ENCODE data around the gene SOD2.
A peak's percentile ranks its signal among the peaks of the same experiment; 100 is the strongest.
"Not testable (repeated sequence)": the region's sequence is repeated elsewhere in the genome, so short reads cannot be mapped to it uniquely, and the experiment has no call there.

SOD2 gene

GRCh38 chr6:159681191-159681880 is 11.7 kb downstream of the SOD2 start:
- no peak for DNase-seq

- no peak for DNase-seq
Observed at GRCh38 chr6:159680104-159680503, 12.9 kb downstream of the SOD2 start.

- DNase-seq = peak; percentile 25
Observed at GRCh38 chr6:159679091-159680077, 13.7 kb downstream of the SOD2 start.

DNA sequence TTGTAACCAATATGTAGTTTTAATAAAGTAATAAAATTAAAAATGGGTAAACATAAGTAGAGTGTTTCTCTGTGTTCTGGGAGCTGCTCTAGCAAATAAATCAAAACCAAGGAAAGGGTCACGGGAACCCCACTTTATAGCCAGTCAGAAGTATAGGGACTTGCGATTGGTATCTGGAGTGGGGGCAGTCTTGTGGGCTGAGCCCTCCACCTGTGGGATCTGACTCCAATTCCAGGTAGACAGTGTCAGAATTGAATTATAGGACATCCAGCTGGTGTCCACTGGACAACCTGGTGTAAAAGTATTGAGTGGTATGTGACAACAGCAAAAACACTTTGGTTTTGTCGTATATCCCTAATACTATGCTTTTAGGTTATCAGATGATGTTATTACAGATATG is 14.5 kb downstream of the SOD2 start:
- DNase-seq = no peak

- DNase-seq = no peak
Observed at GRCh38 chr6:159677506-159678165, 15.4 kb downstream of the SOD2 start.

DNA sequence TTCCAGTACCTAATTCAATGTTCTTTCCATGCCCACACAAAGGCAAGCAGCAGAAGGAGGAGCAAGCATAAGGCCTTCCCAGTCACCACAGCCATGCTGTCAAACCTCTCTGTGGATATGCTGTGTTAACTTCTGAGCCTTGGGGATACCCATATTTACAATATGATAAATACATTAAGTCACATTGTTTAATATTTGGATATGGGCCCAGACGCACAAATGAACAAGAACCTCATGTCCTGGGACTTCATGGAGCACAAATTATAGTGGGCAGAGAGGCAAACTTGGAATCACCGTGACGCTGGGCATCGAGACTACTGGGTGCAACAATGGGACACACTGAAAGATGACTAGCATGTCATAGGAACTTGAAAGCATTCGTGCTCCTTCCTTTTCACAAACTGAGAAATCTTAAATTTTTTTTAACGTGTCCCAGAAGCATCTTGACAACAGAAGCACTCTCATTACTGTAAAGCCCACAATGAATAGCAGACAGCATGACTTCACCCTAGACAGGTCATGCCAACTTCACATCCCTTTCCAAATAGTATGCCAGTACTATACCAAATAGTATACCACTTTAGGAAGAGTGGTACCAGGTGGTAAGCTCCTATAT is 16.0 kb downstream of the SOD2 start:
- no peak for DNase-seq

GRCh38 chr6:159676236-159676635 is 16.8 kb downstream of the SOD2 start:
- not testable (repeated sequence) for DNase-seq

DNA sequence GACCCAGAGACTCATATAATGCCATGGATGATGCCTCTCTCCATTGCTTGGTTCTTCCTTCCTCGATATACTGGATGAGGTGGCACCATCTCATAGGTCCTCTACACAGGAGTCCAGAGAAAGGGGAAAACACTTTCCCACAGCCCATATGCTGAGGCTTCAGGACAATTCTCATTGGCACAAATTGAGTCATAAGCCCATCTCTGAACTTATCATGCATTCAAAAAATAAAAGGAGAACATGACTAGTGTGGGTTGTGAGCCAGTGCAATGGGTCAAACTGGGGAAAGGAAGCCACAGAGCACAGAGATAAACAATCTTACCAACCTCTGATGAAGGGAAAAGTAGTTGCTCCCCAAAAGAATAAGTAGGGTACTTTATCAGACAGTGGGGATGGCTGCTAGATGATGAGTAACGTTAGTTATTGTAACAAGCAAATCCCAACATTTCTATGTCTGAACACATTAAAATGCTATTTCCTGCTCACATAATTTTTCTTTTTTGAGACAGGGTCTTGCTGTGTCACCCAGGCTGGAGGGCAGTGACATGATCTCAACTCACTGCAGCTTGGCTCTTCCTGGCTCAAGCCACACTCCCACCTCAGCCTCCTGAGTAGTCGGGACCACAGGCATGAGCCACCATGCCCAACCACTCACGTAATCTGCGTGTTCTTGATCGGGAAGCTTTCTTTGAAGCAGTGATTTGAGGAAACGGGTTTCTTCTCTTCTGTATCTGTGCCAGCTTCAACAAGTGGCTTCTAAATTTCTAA is 27.0 kb downstream of the SOD2 start:
- no peak for DNase-seq

DNA sequence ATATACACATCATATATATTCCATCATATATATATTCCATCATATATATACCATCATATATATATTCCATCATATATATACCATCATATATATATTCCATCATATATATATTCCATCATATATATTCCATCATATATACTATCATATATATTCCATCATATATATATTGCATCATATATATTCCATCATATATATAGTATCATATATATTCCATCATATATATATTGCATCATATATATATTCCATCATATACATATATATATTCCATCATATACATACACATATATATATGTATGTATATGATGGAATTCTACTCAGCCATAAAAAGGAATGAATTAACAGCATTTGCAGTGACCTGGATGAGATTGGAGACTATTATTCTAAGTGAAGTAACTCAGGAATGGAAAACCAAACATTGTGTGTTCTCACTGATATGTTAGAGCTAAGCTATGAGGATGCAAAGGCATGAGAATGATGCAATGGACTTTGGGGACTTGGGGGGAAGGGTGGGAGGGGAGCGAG is 29.6 kb downstream of the SOD2 start:
- not testable (repeated sequence) for DNase-seq

GRCh38 chr6:159661977-159662376 is 31.1 kb downstream of the SOD2 start:
- DNase-seq = not testable (repeated sequence)

GRCh38 chr6:159655409-159655988 is 37.5 kb downstream of the SOD2 start:
- no peak for DNase-seq

DNA sequence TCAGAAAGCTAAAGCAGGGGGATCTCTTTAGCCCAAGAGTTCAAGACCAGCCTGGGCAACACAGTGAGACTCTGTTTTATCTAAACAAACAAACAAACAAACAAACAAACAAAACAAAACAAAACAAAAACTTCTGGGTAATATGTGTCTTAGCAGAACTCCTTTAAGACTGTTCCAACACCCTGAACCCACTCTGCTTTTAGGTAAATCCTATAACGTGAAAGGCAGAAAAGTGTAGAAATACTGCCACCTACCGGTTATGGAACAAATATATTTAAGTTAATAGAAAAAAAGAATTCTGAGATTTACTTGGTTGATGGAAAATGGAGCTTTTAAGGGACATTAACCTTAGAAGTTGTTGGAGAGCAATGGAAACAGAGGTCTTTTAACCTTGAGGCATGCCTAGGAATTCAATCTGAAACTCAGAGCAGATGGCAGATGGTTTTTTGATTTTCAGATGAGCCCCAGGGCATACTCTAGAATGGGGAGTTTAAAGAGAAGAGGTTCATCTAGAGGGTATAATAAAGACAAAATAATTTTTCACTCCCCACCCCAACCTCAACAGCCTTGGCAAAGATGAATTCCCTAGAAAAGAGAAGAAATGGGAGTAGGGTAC is 38.5 kb downstream of the SOD2 start:
- DNase-seq = no peak

DNA sequence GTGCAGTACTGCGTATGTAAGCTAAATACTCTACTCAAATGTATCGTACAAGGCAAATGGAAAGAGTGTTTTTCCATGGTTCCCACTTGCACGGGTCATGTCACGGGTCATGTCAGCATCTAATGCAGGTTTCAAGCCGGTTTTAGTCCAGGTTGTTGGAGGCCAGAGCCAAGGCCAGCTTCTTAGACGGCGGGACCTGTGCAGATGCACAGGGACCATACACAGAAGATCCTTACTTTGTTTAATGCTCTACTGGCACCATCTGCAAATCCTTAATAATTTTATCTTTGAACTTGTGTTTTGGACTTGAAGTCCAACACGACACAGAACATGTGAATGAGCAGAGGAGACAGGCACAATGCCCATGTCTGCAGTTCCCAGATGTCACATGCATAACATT is 42.7 kb downstream of the SOD2 start:
- no peak for DNase-seq

GRCh38 chr6:159649441-159649840 is 43.6 kb downstream of the SOD2 start:
- DNase-seq = no peak

DNA sequence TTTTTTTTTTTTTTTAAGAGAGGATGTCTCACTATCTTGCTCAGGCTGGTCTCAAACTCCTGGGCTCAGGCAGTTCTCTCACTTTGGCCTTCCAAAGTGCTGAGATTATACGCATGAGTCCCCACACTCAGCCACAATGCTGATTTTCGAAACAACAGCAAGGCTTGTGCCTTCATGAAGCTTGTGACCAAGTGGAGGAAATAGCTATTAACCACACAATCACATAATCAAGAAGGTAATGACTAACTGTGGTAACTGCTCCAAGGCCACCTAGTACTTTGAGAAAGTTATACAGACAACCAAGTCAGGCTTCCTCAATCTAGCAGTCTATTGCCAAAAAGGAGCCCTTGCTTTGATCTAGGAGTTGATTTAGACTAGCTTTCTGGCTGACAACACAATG is 46.3 kb downstream of the SOD2 start:
- no peak for DNase-seq

DNA sequence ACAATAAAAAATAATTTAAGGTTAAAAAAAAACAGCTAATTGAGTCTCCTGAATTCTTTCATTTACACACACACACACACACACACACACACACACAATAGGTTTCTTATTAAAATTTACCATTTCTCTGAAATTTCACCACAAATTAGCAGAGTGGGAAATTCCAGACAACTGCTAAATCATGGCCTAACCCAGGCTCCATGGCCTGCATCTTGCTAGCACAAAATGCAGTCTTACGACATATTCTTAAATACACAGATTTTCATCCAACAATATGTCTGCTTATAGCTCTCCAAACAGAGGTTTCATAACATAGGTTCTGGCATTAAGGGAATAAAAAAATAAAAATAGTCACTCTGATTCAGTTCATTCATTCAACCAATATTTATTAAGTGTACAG is 46.9 kb downstream of the SOD2 start:
- DNase-seq = no peak

GRCh38 chr6:159645640-159646039 is 47.4 kb downstream of the SOD2 start:
- DNase-seq = no peak
